Loucy (cell line): ENCODE measurements around the gene NBEA.

Experiments
- H2AFZ ChIP-seq: fragments of 200-600 bp; sonication (generic); 2 replicates; pipeline ENCODE4 v1.6.0; 2016; ENCODE audit warnings: antibody characterized with exemption, mild to moderate bottlenecking, low read length, moderate library complexity
- H3F3A ChIP-seq: fragments of 200-600 bp; 2 replicates; pipeline ENCODE4 v1.6.0; 2016; ENCODE audit warnings: antibody characterized with exemption, low read depth, mild to moderate bottlenecking
- H3K27me3 ChIP-seq: fragments of 200-600 bp; sonication (generic); 2 replicates; pipeline ENCODE4 v1.6.1; 2014; ENCODE audit warnings: low read length, mild to moderate bottlenecking; ENCODE audit not compliant: insufficient read depth, poor library complexity, severe bottlenecking
- H3K36me3 ChIP-seq: fragments of 200-600 bp; sonication (generic); 2 replicates; pipeline ENCODE4 v1.6.1; 2016; ENCODE audit warnings: low read length; ENCODE audit not compliant: insufficient read depth
- H3K4me1 ChIP-seq: fragments of 200-600 bp; sonication (generic); 2 replicates; pipeline ENCODE4 v1.5.1; 2014; ENCODE audit warnings: low read length, mild to moderate bottlenecking; ENCODE audit not compliant: insufficient read depth, poor library complexity, severe bottlenecking
- H3K4me2 ChIP-seq: fragments of 200-600 bp; sonication (generic); 2 replicates; pipeline ENCODE4 v1.6.0; 2014; ENCODE audit warnings: antibody characterized with exemption, low read length, low read depth, mild to moderate bottlenecking; ENCODE audit not compliant: poor library complexity, severe bottlenecking
- H3K4me3 ChIP-seq: fragments of 200-600 bp; sonication (generic); 2 replicates; pipeline ENCODE4 v1.5.1; 2014; ENCODE audit warnings: low read length, mild to moderate bottlenecking, mixed read lengths; ENCODE audit not compliant: poor library complexity, severe bottlenecking
- H3K79me2 ChIP-seq: fragments of 200-600 bp; sonication (generic); 2 replicates; pipeline ENCODE4 v1.6.1; 2014; ENCODE audit warnings: low read length; ENCODE audit not compliant: insufficient read depth
- H3K9ac ChIP-seq: fragments of 200-600 bp; sonication (generic); 2 replicates; pipeline ENCODE4 v1.6.0; 2014; ENCODE audit warnings: mild to moderate bottlenecking, low read depth, low read length, moderate library complexity; ENCODE audit not compliant: poor library complexity, severe bottlenecking
- H3K9me2 ChIP-seq: fragments of 200-600 bp; sonication (generic); replicated peaks from 2 replicates; pipeline ENCODE4 v1.6.1; 2016; ENCODE audit warnings: low read depth, low read length, mixed read lengths
- H3K9me3 ChIP-seq: fragments of 200-600 bp; sonication (generic); 2 replicates; pipeline ENCODE4 v1.6.1; 2014; ENCODE audit warnings: mild to moderate bottlenecking, antibody characterized with exemption, low read length, low read depth; ENCODE audit not compliant: insufficient read depth
- H4K20me1 ChIP-seq: fragments of 200-600 bp; sonication (generic); 2 replicates; pipeline ENCODE4 v1.6.0; 2014; ENCODE audit warnings: antibody characterized with exemption, low read length, mild to moderate bottlenecking; ENCODE audit not compliant: insufficient read depth, poor library complexity, severe bottlenecking
- CTCF ChIP-seq: fragments of 200-600 bp; sonication (generic); conservative IDR thresholded peaks from 2 replicates; pipeline ENCODE4 v1.5.1; 2014; ENCODE audit warnings: mild to moderate bottlenecking, antibody characterized with exemption, low read length
- EZH2phosphoT487 ChIP-seq: fragments of 200-600 bp; IDR thresholded peaks from 2 replicates; pipeline ENCODE4 v1.6.1; 2018; ENCODE audit warnings: antibody characterized with exemption, mild to moderate bottlenecking, moderate library complexity, borderline replicate concordance

NBEA gene

GRCh38 chr13:35514061-35514477, 572.0 kb downstream of the NBEA start:
- H3K4me3 ChIP-seq: no peak overlapping the region

GRCh38 chr13:35514801-35515502, 572.9 kb downstream of the NBEA start:
- no peaks in the 10 kb centered on the region for H4K20me1 ChIP-seq
- no peaks in the 10 kb centered on the region for H3K79me2 ChIP-seq
- no peaks in the 10 kb centered on the region for H3K9me2 ChIP-seq
- H3K27me3 ChIP-seq: no peaks in the 10 kb centered on the region
- no peak overlapping the region for H3K4me2 ChIP-seq
- H2AFZ ChIP-seq: no peak overlapping the region
- no peak overlapping the region for H3K9ac ChIP-seq
- H3K36me3 ChIP-seq: no peaks in the 10 kb centered on the region
- no peaks in the 10 kb centered on the region for H3K9me3 ChIP-seq
- H3K4me1 ChIP-seq: peaks cover 3% of the 10 kb centered on the region
- TF ChIP-seq CTCF (no peak), EZH2phosphoT487 (no peak)
- H3F3A ChIP-seq: no peaks in the 10 kb centered on the region
- no peak overlapping the region for H3K4me3 ChIP-seq

More at GRCh38 chr13:35514061-35514477, 572.0 kb downstream of the NBEA start:
- H3K79me2 ChIP-seq: no peaks in the 10 kb centered on the region
- H4K20me1 ChIP-seq: no peaks in the 10 kb centered on the region
- no peak overlapping the region for H3K4me2 ChIP-seq
- TF ChIP-seq CTCF (no peak), EZH2phosphoT487 (no peak)
- no peaks in the 10 kb centered on the region for H3K36me3 ChIP-seq
- no peaks in the 10 kb centered on the region for H3K27me3 ChIP-seq
- H3F3A ChIP-seq: no peaks in the 10 kb centered on the region
- H3K4me1 ChIP-seq: peaks cover 3% of the 10 kb centered on the region
- no peaks in the 10 kb centered on the region for H3K9me3 ChIP-seq
- H3K9ac ChIP-seq: no peak overlapping the region
- no peaks in the 10 kb centered on the region for H3K9me2 ChIP-seq
- no peak overlapping the region for H2AFZ ChIP-seq

GRCh38 chr13:35518337-35518946, 576.4 kb downstream of the NBEA start:
- no peak overlapping the region for H3K4me3 ChIP-seq
- TF ChIP-seq EZH2phosphoT487: no peak
- no peak for TF ChIP-seq CTCF
- H3K9me3 ChIP-seq: no peaks in the 10 kb centered on the region

More at GRCh38 chr13:35518337-35518946, 576.4 kb downstream of the NBEA start:
- H3K9me2 ChIP-seq: no peaks in the 10 kb centered on the region
- H3F3A ChIP-seq: no peaks in the 10 kb centered on the region
- H2AFZ ChIP-seq: no peak overlapping the region
- H3K36me3 ChIP-seq: no peaks in the 10 kb centered on the region
- H3K79me2 ChIP-seq: no peaks in the 10 kb centered on the region
- no peak overlapping the region for H3K4me2 ChIP-seq
- H3K4me1 ChIP-seq: no peaks in the 10 kb centered on the region
- H3K9ac ChIP-seq: no peak overlapping the region
- H3K27me3 ChIP-seq: no peaks in the 10 kb centered on the region
- no peaks in the 10 kb centered on the region for H4K20me1 ChIP-seq
